ENCODE measurements around the gene LMF1. TPM values are rescaled to one million over a fixed set of nuclear protein-coding genes. Genes with fewer than 3 reads are reported as not detected.

LMF1 gene
- total and polyA plus RNA-seq, 2 of the 13 experiments (the other 11 are each of a cell fraction or from before 2014, with no cell fraction given), result 6.8 to 8.5 TPM

GRCh38 chr16:914440-914839, 56.3 kb downstream of the LMF1 start:
- H3K9me3 ChIP-seq (ENCODE audit: low read length), result no peaks in the 10 kb centered on the region
- no peak overlapping the region for H2AFZ ChIP-seq (ENCODE audit: low read length)
- 68% methylated on average over 4 of the region's 4 CpGs for WGBS (ENCODE audit: low lambda C conversion rate)
- intact Hi-C loops (cut with micrococcal nuclease; ENCODE audit: unreplicated experiment), result no loop called here
- DNase-seq (ENCODE audit: low spot score) (peak; percentile 16), FAIRE-seq (peak; percentile 71), ATAC-seq (no peak)
- ChIA-PET POLR2A (no interaction called here), CTCF (ENCODE audit: low intra/inter-chr PET ratio, low total read pairs) (no interaction called here)
- no TSS peak for BruUV-seq (replicated peaks)
- H3K4me3 ChIP-seq (replicated peaks in 1 of 3; ENCODE audit: insufficient read depth in 1 of 3, low read depth in 2 of 3, low read length in 3 of 3), result no peak overlapping the region
- H4K20me1 ChIP-seq (ENCODE audit: insufficient read depth, low read length), result peaks cover 4% of the 10 kb centered on the region; the same call in 1 of the 2 replicates
- no peaks in the 10 kb centered on the region for H3K36me3 ChIP-seq (replicated peaks in 1 of 2; ENCODE audit: control insufficient read depth in 1 of 2, insufficient read depth in 2 of 2, low read length in 2 of 2)
- H3K79me2 ChIP-seq (ENCODE audit: insufficient read depth, low read length), result no peaks in the 10 kb centered on the region
- TF ChIP-seq GTF3A (CRISPR knock-in tag; conservative IDR thresholded peaks at IDR 0.05) (no peak), HINFP (CRISPR knock-in tag; IDR thresholded peaks at IDR 0.05; ENCODE audit: low read depth) (no peak), BRD4 (CRISPR knock-in tag; IDR thresholded peaks at IDR 0.05) (no peak), ZFY (CRISPR knock-in tag; IDR thresholded peaks at IDR 0.05) (no peak), ZNF777 (CRISPR knock-in tag; IDR thresholded peaks at IDR 0.05) (no peak), ZFP36L1 (CRISPR knock-in tag; IDR thresholded peaks at IDR 0.05) (no peak), ZNF354B (CRISPR knock-in tag; IDR thresholded peaks at IDR 0.05) (no peak), FOXC1 (CRISPR knock-in tag; IDR thresholded peaks at IDR 0.05; ENCODE audit: borderline replicate concordance) (no peak), FOXA3 (CRISPR knock-in tag; IDR thresholded peaks at IDR 0.05) (no peak)
- TF ChIP-seq, protein P1, sequence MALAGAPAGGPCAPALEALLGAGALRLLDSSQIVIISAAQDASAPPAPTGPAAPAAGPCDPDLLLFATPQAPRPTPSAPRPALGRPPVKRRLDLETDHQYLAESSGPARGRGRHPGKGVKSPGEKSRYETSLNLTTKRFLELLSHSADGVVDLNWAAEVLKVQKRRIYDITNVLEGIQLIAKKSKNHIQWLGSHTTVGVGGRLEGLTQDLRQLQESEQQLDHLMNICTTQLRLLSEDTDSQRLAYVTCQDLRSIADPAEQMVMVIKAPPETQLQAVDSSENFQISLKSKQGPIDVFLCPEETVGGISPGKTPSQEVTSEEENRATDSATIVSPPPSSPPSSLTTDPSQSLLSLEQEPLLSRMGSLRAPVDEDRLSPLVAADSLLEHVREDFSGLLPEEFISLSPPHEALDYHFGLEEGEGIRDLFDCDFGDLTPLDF (CRISPR knock-in tag; IDR thresholded peaks at IDR 0.05), result no peak
- in situ Hi-C loops (cut with HindIII; ENCODE audit: extremely low pct_ligation_motif_present, low pct_unique_long_range_greater_than_20kb), result no loop called here
- no peaks in the 10 kb centered on the region for H3K27me3 ChIP-seq (ENCODE audit: control insufficient read depth in 1 of 2, insufficient read depth in 2 of 2, low read length in 2 of 2)
- no peak overlapping the region for H3K4me2 ChIP-seq (ENCODE audit: low read depth, low read length)
- no peak overlapping the region for H3K27ac ChIP-seq (ENCODE audit: extremely low read length, insufficient read depth, low read length)
- H3K9ac ChIP-seq (ENCODE audit: insufficient read depth, low read depth, low read length), result no peak overlapping the region
- peaks cover 25% of the 10 kb centered on the region for H3K4me1 ChIP-seq (ENCODE audit: insufficient read depth, low read length)

All from HepG2 (cell line).